Neural progenitor cell (in vitro differentiated cells): Measurements from ENCODE around the gene TTC9.

Source experiments
- EZH2phosphoT487 ChIP-seq: fragments of 200-600 bp; sonication (generic); IDR thresholded peaks from 2 replicates; pipeline ENCODE4 v1.6.1; 2017; ENCODE audit warnings: antibody characterized with exemption
- TF ChIP-seq, protein P1 (sequence below): fragments of 200-600 bp; sonication (generic); IDR thresholded peaks from 2 replicates; pipeline ENCODE4 v1.5.1; 2017; ENCODE audit warnings: antibody characterized with exemption, mild to moderate bottlenecking

DNA sequence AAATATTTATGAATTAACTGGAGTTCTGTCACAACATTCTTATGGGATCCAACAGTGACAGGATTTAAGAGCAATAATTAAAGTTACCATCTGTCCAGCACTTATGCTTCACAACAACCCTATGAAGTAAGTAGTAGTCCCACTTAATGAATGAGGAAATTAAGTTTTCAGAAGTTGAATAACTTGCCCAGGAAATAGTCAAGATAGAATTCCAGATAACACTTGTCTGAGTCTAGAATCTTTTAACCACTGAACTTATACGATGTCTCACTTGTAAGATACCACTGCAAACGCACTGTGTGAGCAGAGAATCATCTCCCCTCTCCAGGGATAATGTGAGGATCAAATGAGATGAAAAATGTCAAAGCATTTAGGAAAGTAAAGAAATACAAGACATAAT, 3.3 kb upstream of the TTC9 start:
- TF ChIP-seq, protein P1, sequence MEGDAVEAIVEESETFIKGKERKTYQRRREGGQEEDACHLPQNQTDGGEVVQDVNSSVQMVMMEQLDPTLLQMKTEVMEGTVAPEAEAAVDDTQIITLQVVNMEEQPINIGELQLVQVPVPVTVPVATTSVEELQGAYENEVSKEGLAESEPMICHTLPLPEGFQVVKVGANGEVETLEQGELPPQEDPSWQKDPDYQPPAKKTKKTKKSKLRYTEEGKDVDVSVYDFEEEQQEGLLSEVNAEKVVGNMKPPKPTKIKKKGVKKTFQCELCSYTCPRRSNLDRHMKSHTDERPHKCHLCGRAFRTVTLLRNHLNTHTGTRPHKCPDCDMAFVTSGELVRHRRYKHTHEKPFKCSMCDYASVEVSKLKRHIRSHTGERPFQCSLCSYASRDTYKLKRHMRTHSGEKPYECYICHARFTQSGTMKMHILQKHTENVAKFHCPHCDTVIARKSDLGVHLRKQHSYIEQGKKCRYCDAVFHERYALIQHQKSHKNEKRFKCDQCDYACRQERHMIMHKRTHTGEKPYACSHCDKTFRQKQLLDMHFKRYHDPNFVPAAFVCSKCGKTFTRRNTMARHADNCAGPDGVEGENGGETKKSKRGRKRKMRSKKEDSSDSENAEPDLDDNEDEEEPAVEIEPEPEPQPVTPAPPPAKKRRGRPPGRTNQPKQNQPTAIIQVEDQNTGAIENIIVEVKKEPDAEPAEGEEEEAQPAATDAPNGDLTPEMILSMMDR = no peak
- no peak for TF ChIP-seq EZH2phosphoT487
